HG02885 (cell line): Measurements from ENCODE around the gene DNAH7.
"Not testable (repeated sequence)": the region's sequence is repeated elsewhere in the genome, so short reads cannot be mapped to it uniquely, and the experiment has no call there.

Source experiments
- ATAC-seq: cut with Tn5 transposase; IDR thresholded peaks from one replicate; pipeline ENCODE4 v1.9.1; 2021; ENCODE audit warnings: mild to moderate bottlenecking; ENCODE audit not compliant: unreplicated experiment, poor library complexity

DNAH7 gene

GRCh38 chr2:195735347-195735746 lies 333.3 kb downstream of the DNAH7 start:
- no peak for ATAC-seq

- ATAC-seq = no peak
Measured at GRCh38 chr2:195734931-195735330, 333.7 kb downstream of the DNAH7 start.

GRCh38 chr2:195734395-195734794 lies 334.2 kb downstream of the DNAH7 start:
- ATAC-seq = no peak

DNA sequence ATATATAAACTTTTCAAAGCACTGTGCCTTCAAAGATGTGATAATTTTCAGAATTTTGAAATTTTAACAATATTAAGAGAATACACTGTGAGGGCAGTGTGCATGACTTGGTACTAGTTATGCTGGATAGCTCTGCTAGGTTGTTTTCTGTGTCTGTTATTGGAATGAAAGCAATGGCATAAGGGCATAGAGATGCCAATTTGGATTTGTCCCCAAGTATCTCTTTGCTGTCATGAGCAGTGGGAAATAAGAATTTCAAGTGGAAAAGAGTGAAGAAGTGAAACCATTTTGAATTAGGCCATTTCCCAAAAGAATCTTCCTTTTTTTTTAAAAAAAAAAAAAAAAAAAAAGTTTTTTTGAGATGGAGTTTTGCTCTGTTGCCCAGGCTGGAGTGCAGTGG lies 334.8 kb downstream of the DNAH7 start:
- no peak for ATAC-seq

- ATAC-seq = no peak
Measured at GRCh38 chr2:195732574-195732973, 336.1 kb downstream of the DNAH7 start.

- ATAC-seq = no peak
Measured at GRCh38 chr2:195730912-195731311, 337.7 kb downstream of the DNAH7 start.

DNA sequence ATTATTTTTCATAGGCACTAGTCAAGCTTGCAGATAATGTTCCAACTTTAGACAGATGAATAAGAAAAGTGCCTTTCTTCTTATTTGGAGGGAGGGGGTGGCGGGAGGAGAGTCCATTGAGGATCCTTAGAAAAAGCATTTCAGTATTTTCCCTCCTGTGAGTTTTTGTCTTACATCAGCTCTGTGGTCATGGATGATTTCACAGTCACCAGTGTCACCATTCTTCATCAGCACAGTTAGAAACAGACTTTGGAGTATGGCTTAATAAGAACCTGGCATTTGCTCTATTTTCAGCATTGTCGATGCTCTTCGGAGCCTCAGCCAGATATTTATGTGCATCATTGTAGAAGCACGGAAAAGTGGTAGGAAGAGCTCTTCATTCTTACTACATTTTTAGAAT lies 341.5 kb downstream of the DNAH7 start:
- no peak for ATAC-seq

DNA sequence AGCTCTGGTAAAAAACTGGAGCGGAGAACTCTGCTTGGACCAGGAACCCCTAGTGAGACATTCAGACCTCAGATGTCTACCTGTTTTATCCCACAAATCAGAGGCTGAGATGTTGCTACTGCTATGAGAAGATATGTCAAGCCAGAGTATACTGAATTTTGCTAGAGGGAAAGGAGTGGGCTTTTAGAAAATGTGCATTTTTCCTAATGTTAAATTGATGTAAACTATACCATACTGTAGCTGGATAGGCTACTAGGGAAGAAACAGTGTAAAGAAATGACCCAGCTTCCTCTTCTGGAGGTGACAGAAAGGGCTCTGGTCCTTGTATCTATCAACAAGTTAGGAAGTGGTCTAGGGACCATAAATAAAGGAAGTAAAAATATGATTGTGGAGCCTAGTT lies 346.6 kb downstream of the DNAH7 start:
- no peak for ATAC-seq

GRCh38 chr2:195721042-195721441 lies 347.6 kb downstream of the DNAH7 start:
- ATAC-seq = no peak

- ATAC-seq = no peak
Measured at GRCh38 chr2:195716466-195716865, 352.2 kb downstream of the DNAH7 start.

GRCh38 chr2:195711478-195711877 lies 357.2 kb downstream of the DNAH7 start:
- no peak for ATAC-seq

DNA sequence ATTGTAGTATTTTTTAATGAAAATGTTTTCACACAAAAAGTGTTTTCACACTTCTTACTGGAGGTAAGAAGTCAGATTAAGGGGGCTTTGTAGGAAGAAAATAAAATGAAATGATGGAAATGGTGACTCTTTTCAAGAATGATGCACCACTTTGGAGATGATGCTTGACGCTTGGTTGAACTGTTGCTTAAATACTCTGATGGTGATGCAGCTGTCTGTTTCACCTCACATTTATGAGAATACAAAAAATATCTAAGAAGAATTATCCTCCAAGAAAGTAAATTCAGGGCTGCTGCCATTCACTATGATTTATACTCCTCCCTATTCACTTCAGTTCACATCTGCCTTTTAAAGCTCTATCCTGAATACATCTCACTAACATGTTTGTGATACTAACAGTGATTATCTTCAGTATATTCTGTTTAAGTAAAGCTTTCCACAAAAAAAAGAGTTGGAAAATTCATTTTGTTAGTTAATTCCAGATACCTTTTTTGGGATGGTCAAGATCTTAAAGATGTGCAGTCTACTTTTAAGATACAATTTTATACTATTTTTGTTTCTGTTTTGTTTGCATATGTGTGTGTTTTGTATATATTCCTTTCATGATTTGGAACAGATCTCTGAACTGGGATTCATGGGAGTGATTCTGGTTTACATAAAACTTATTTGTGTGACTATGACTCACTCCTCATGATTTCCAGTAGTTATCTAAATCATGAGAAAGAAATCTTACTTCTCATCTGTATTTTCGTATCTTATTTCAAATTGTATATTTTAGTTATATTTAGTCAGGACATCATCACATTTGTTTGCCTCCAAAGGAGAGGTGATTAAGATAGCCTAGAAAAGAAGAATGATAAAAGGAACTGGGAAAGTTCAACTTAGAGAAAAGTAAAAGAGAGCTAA lies 358.5 kb downstream of the DNAH7 start:
- no peak for ATAC-seq

- no peak for ATAC-seq
Measured at GRCh38 chr2:195706161-195706900, 362.3 kb downstream of the DNAH7 start.

DNA sequence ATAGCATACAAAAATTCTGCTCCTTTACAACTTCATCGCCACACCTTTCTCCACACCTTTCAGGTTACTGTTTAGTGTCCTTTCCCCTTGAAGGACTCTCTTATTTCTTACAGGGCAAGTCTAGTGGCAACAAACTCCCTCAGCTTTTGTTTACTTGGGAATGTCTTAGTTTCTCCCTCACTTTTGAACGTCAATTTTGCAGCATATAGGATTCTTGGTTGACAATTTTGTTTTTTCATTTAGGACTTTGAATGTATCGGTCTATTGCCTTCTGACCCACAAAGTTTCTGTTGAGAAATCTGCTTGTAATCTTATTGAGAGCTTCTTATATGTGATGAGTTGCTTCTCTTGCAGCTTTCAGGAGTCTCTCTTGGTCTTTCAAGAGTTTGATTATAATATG lies 368.2 kb downstream of the DNAH7 start:
- no peak for ATAC-seq

DNA sequence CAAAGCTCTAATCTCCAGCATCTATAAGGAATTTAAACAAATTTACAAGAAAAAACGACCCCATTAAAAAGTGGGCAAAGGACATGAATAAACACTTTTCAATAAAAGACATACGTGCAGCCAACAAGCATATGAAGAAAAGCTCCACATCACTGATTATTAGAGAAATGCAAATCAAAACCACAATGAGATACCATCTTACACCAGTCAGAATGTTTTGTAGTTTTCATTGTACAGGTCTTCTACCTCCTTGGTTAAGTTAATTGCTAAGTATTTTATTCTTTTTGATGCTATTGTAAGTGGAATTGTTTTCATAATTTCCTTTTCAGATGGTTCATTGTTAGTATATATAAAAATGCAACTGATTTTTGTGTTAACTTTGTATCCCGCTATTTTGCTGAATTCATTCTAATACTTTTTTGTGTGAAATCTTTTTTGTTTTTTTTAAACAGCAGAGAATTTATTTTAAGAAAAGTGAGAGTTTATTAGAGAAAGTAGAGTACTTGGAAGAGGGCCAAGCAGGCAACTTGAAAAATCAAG lies 370.9 kb downstream of the DNAH7 start:
- ATAC-seq = no peak

- ATAC-seq = no peak
Measured at GRCh38 chr2:195696012-195696411, 372.6 kb downstream of the DNAH7 start.

DNA sequence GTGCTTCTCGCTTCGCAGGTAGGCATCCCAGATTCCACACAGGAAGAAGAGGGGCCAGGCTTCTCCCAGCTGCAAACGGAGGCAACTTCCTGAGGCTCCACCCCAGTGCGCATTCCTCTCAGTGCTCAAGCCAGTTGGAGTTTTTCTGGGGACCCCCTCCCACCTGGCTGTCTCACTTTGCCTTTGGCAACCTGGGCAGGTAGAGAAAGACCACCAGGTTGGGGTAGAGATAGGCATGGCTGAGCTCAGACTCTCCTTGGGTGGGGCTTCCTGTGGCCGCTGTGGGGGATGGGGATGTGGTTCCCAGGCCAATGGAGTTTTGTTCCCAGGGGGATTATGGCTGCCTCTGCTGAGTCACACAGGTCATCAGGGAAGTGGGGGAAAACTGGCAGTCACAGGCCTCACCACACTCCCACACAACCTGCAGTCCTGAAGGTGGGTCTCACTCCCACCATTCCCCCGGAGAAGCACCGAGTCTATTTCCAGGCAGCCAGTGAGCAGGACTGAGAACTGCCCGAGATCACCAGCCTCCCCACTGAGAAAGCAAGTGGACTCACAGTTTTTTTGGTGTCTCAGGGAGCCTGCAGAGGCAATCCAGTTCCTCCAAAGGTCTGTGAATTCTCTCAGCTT lies 373.5 kb downstream of the DNAH7 start:
- no peak for ATAC-seq

DNA sequence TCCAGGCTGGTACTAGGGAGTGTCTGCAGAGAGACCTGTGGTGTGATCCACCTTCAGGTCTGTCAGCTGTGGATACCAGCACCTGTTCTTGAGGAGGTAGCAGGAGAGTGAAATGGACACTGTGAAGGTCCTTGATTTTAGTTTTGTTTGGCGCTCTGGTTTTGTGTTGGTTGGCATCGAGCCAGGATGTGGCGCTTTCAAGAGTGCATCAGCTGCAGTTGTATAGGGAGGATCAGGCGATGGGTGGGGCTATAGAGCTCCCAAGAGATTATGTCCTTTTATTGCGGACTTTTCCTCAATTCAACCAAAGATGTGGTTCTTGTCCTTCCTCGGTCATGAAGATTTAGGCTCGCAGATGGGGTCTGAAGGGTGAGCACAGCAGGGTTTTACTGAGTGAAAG lies 374.1 kb downstream of the DNAH7 start:
- ATAC-seq = no peak

DNA sequence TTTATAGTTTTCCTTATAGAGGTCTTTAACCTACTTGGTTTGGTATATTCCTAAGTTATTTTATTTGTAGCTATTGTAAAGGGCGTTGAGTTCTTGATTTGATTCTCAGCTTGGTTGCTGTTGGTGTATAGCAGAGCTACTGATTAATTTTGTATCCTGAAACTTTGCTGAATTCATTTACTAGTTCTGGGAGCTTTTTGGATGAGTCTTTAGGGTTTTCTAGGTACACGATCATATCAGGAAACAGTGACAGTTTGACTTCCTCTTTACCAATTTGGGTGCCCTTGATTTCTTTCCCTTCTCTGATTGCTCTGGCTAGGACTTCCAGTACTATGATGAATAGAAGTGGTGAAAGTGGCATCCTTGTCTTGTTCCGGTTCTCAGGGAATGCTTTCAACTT lies 376.1 kb downstream of the DNAH7 start:
- ATAC-seq = not testable (repeated sequence)
